Spleen (tissue), 7 donors: ENCODE measurements around the gene TUBB8.

ENCODE experiments used
- POLR2A ChIP-seq, 3 donors: fragments of 450-650 bp; IDR thresholded peaks; one replicate each; pipeline ENCODE4 v1.5.1; 2017; ENCODE audit warnings: antibody characterized with exemption in 3 of 3, mild to moderate bottlenecking in 1 of 3
- POLR2AphosphoS5 ChIP-seq, 3 donors: sonication (generic); formaldehyde crosslinking; IDR thresholded peaks; one replicate each; pipeline ENCODE4 v1.5.1; 2017; ENCODE audit warnings: antibody characterized with exemption in 3 of 3
- TF ChIP-seq, protein P1 (sequence below), 11 experiments: fragments of 200-600 bp in 7 of 11; fragments of 450-650 bp in 4 of 11; sonication (generic) in 4 of 11; IDR thresholded peaks in 8 of 11; conservative IDR thresholded peaks in 3 of 11; 1 replicate in 7 of 11; 2 replicates in 4 of 11; pipeline versions ENCODE4 v1.4.0 to v1.8.0; 2016 to 2021; ENCODE audit warnings: antibody characterized with exemption in 11 of 11, inconsistent platforms in 4 of 11, mild to moderate bottlenecking in 1 of 11
- donor health status: DM: no; HTN: no; CAD: no; lungs with moderate emphysema.
- donor health status: DM: no; HTN: no; CAD: no.
- donor health status: DM: no; HTN: no; CAD: no.

DNA sequence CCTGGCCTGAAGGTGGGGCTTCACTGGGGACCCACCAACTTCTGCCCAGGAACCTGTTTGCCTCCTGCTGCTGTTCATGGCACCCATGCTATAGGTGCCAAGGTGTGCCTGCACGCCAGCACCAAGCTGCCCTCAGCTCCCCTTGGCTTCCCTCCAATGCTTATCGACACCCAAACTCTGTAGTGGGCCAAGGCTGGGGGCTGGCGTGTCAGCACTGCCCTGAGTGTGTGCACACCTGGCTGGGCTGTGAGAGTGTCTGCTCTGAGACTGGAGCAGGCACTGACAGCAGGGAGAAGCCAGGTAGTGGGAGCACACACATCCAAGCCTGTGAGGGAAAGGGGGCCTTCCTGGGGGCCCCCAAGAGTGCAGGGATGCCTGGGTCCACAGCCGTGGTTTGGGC, 43.1 kb upstream of the TUBB8 start:
- TF ChIP-seq, protein P1, sequence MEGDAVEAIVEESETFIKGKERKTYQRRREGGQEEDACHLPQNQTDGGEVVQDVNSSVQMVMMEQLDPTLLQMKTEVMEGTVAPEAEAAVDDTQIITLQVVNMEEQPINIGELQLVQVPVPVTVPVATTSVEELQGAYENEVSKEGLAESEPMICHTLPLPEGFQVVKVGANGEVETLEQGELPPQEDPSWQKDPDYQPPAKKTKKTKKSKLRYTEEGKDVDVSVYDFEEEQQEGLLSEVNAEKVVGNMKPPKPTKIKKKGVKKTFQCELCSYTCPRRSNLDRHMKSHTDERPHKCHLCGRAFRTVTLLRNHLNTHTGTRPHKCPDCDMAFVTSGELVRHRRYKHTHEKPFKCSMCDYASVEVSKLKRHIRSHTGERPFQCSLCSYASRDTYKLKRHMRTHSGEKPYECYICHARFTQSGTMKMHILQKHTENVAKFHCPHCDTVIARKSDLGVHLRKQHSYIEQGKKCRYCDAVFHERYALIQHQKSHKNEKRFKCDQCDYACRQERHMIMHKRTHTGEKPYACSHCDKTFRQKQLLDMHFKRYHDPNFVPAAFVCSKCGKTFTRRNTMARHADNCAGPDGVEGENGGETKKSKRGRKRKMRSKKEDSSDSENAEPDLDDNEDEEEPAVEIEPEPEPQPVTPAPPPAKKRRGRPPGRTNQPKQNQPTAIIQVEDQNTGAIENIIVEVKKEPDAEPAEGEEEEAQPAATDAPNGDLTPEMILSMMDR (IDR thresholded peaks at IDR 0.05 in 8 of 11, conservative IDR thresholded peaks at IDR 0.05 in 3 of 11) = no peak
- no peak for TF ChIP-seq POLR2A (IDR thresholded peaks at IDR 0.05)
- no peak for TF ChIP-seq POLR2AphosphoS5 (IDR thresholded peaks at IDR 0.05)
